Measurements from ENCODE around the gene RABGAP1L. TPM values are rescaled to one million over a fixed set of nuclear protein-coding genes. Genes with fewer than 3 reads are reported as not detected.

The RABGAP1L gene
- total and polyA plus RNA-seq, 4 donors: 4.8 to 53.5 (median 18.8) TPM

DNA sequence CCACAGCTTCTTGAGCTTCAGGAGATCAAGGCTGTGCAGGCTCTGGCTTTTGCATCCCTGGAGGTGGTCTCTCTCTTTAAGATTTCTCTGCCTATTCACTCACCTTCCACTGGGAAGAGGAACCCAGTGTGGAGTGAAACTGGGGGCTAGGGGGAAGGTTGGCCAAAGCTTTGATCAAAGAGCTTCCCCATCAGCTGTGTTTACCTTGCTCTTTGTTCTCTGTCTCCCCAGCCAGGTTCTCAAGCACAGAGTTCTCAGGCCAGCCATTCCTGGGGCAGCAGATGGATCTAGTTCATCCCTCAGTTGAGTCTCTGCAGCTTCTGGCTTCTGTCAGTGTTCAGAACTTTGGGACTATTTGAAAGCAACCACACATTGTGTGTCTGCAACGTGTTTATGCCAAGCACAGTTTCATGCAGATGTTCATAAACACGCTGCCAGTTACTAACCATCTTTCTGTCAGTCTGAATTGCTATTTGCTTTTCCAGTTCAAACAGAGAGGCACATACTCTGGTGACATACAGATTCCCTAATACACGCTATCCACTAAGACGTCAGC lies 881.1 kb downstream of the RABGAP1L start:
- H3K4me3 ChIP-seq (ENCODE audit: low read depth in 1 of 3, low read length in 3 of 3): no peak overlapping the region
- H3K27me3 ChIP-seq (ENCODE audit: control insufficient read depth in 4 of 4, insufficient read depth in 4 of 4, low read length in 3 of 4): no peaks in the 10 kb centered on the region
- no peak overlapping the region for H3K27ac ChIP-seq (ENCODE audit: low read depth in 1 of 2, low read length in 2 of 2)
- H3K4me1 ChIP-seq (ENCODE audit: control insufficient read depth in 4 of 4, insufficient read depth in 4 of 4, low read length in 3 of 4): no peaks in the 10 kb centered on the region
- TF ChIP-seq, protein P1, sequence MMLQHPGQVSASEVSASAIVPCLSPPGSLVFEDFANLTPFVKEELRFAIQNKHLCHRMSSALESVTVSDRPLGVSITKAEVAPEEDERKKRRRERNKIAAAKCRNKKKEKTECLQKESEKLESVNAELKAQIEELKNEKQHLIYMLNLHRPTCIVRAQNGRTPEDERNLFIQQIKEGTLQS (IDR thresholded peaks at IDR 0.05): no peak
- TF ChIP-seq, protein P2, sequence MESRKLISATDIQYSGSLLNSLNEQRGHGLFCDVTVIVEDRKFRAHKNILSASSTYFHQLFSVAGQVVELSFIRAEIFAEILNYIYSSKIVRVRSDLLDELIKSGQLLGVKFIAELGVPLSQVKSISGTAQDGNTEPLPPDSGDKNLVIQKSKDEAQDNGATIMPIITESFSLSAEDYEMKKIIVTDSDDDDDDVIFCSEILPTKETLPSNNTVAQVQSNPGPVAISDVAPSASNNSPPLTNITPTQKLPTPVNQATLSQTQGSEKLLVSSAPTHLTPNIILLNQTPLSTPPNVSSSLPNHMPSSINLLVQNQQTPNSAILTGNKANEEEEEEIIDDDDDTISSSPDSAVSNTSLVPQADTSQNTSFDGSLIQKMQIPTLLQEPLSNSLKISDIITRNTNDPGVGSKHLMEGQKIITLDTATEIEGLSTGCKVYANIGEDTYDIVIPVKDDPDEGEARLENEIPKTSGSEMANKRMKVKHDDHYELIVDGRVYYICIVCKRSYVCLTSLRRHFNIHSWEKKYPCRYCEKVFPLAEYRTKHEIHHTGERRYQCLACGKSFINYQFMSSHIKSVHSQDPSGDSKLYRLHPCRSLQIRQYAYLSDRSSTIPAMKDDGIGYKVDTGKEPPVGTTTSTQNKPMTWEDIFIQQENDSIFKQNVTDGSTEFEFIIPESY (IDR thresholded peaks at IDR 0.05): no peak
- TF ChIP-seq, protein P3, sequence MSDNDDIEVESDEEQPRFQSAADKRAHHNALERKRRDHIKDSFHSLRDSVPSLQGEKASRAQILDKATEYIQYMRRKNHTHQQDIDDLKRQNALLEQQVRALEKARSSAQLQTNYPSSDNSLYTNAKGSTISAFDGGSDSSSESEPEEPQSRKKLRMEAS (IDR thresholded peaks at IDR 0.05): no peak
- no peak for TF ChIP-seq JUND (IDR thresholded peaks at IDR 0.05)
- TF ChIP-seq EGR1 (IDR thresholded peaks at IDR 0.05; ENCODE audit: low read depth in 2 of 2): no peak
- no peak for TF ChIP-seq GABPA (IDR thresholded peaks at IDR 0.05 in 1 of 2, conservative IDR thresholded peaks at IDR 0.05 in 1 of 2)
- TF ChIP-seq, protein P4, sequence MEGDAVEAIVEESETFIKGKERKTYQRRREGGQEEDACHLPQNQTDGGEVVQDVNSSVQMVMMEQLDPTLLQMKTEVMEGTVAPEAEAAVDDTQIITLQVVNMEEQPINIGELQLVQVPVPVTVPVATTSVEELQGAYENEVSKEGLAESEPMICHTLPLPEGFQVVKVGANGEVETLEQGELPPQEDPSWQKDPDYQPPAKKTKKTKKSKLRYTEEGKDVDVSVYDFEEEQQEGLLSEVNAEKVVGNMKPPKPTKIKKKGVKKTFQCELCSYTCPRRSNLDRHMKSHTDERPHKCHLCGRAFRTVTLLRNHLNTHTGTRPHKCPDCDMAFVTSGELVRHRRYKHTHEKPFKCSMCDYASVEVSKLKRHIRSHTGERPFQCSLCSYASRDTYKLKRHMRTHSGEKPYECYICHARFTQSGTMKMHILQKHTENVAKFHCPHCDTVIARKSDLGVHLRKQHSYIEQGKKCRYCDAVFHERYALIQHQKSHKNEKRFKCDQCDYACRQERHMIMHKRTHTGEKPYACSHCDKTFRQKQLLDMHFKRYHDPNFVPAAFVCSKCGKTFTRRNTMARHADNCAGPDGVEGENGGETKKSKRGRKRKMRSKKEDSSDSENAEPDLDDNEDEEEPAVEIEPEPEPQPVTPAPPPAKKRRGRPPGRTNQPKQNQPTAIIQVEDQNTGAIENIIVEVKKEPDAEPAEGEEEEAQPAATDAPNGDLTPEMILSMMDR (IDR thresholded peaks at IDR 0.05; ENCODE audit: low read depth, low read length, missing input control): no peak
- no peak for TF ChIP-seq YY1 (IDR thresholded peaks at IDR 0.05)
- TF ChIP-seq HNF4A (conservative IDR thresholded peaks at IDR 0.05): no peak
- TF ChIP-seq NR2F2 (IDR thresholded peaks at IDR 0.05): no peak
- TF ChIP-seq, protein P5, sequence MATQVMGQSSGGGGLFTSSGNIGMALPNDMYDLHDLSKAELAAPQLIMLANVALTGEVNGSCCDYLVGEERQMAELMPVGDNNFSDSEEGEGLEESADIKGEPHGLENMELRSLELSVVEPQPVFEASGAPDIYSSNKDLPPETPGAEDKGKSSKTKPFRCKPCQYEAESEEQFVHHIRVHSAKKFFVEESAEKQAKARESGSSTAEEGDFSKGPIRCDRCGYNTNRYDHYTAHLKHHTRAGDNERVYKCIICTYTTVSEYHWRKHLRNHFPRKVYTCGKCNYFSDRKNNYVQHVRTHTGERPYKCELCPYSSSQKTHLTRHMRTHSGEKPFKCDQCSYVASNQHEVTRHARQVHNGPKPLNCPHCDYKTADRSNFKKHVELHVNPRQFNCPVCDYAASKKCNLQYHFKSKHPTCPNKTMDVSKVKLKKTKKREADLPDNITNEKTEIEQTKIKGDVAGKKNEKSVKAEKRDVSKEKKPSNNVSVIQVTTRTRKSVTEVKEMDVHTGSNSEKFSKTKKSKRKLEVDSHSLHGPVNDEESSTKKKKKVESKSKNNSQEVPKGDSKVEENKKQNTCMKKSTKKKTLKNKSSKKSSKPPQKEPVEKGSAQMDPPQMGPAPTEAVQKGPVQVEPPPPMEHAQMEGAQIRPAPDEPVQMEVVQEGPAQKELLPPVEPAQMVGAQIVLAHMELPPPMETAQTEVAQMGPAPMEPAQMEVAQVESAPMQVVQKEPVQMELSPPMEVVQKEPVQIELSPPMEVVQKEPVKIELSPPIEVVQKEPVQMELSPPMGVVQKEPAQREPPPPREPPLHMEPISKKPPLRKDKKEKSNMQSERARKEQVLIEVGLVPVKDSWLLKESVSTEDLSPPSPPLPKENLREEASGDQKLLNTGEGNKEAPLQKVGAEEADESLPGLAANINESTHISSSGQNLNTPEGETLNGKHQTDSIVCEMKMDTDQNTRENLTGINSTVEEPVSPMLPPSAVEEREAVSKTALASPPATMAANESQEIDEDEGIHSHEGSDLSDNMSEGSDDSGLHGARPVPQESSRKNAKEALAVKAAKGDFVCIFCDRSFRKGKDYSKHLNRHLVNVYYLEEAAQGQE (IDR thresholded peaks at IDR 0.05): no peak
- no peak for TF ChIP-seq HNF4G (IDR thresholded peaks at IDR 0.05)
- TF ChIP-seq TAF1 (conservative IDR thresholded peaks at IDR 0.05): no peak
- no peak for TF ChIP-seq RXRA (IDR thresholded peaks at IDR 0.05)
- no peak for TF ChIP-seq SP1 (IDR thresholded peaks at IDR 0.05)
- TF ChIP-seq FOXA1 (IDR thresholded peaks at IDR 0.05): no peak
- no peak for TF ChIP-seq FOXA2 (IDR thresholded peaks at IDR 0.05)
- TF ChIP-seq RAD21 (IDR thresholded peaks at IDR 0.05): no peak
- no peak for DNase-seq (ENCODE audit: low spot score)
- H3K9ac ChIP-seq (ENCODE audit: low read depth in 1 of 2, low read length in 2 of 2): no peak overlapping the region
- 62% methylated on average over 4 of the region's 4 CpGs for WGBS
- H3K9me3 ChIP-seq (ENCODE audit: control insufficient read depth in 4 of 4, low read length in 3 of 4): no peaks in the 10 kb centered on the region
- no peaks in the 10 kb centered on the region for H3K36me3 ChIP-seq (ENCODE audit: control insufficient read depth in 4 of 4, insufficient read depth in 3 of 4, low read depth in 1 of 4, low read length in 3 of 4)

All from liver (tissue), 9 donors.